ENCODE data around the gene SCG2.

DNA sequence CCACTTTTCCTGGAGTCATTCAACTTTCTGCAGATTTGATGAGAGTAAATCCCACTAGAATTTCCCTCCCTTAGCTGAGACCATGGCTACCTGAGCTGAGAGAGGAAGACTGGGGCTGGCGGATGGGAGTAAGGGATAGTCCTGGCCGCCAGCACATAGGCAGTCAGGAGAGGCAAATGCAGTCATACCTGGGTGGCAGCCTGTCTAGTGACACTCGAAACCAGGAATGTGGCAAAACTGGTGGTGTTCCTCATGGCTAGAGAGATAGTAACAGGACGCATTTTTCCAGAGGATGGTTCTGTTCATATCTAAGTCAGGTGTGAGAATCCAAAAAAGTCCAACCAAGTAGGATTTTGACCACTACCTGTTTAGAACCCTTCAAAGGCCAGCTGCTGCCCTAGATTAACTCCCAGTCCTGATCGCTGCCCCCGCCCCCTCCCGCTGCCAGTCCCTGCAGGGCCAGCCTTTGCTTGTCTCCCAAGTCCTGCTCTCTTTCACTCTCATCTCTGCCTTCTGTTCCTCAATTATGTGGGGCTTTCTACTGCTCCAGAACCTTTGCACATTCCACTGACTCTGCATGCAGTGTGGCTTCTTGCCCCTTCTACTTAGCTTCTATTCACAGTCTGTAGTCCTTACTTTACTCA is 17.4 kb upstream of the SCG2 start:
- TF ChIP-seq, protein P1, sequence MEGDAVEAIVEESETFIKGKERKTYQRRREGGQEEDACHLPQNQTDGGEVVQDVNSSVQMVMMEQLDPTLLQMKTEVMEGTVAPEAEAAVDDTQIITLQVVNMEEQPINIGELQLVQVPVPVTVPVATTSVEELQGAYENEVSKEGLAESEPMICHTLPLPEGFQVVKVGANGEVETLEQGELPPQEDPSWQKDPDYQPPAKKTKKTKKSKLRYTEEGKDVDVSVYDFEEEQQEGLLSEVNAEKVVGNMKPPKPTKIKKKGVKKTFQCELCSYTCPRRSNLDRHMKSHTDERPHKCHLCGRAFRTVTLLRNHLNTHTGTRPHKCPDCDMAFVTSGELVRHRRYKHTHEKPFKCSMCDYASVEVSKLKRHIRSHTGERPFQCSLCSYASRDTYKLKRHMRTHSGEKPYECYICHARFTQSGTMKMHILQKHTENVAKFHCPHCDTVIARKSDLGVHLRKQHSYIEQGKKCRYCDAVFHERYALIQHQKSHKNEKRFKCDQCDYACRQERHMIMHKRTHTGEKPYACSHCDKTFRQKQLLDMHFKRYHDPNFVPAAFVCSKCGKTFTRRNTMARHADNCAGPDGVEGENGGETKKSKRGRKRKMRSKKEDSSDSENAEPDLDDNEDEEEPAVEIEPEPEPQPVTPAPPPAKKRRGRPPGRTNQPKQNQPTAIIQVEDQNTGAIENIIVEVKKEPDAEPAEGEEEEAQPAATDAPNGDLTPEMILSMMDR (IDR thresholded peaks at IDR 0.05; ENCODE audit: borderline replicate concordance, extremely low read depth, low read length, poor library complexity, severe bottlenecking): no peak
- no peak for TF ChIP-seq EZH2 (IDR thresholded peaks at IDR 0.05; ENCODE audit: borderline replicate concordance, low read depth, low read length, severe bottlenecking)
